Esophagus squamous epithelium (tissue), 4 donors: Measurements from ENCODE around the gene OR51B4.
"Not testable (repeated sequence)": the region's sequence is repeated elsewhere in the genome, so short reads cannot be mapped to it uniquely, and the experiment has no call there.

Experiments used
- POLR2A ChIP-seq, 4 donors: fragments of 450-650 bp; IDR thresholded peaks; one replicate each; pipeline ENCODE4 v1.6.1; 2017; ENCODE audit warnings: antibody characterized with exemption in 4 of 4, mild to moderate bottlenecking in 4 of 4, moderate library complexity in 3 of 4
- TF ChIP-seq, protein P1 (sequence below), 6 experiments: fragments of 450-650 bp in 4 of 6; fragments of 200-600 bp in 2 of 6; sonication (generic) in 2 of 6; IDR thresholded peaks; one replicate each; pipeline ENCODE4 v1.5.1; 2016 to 2019; ENCODE audit warnings: antibody characterized with exemption in 6 of 6, mild to moderate bottlenecking in 4 of 6, moderate library complexity in 4 of 6

DNA sequence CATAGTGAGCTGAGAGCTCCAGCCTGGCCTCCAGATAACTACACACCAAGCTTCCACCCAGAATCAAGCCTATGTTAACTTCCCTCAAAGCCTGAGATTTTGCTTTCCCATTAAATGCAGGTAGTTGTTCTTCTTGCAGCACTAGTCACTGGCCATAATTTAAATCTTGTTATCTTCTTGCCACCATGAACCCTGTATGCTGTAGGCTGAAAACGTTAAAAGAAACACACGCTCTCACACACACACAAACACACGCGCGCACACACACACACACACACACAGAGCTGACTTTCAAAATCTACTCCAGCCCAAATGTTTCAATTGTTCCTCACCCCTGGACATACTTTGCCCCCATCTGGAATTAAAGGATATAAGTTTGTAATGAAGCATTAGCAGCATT, 48.3 kb downstream of the OR51B4 start:
- TF ChIP-seq, protein P1, sequence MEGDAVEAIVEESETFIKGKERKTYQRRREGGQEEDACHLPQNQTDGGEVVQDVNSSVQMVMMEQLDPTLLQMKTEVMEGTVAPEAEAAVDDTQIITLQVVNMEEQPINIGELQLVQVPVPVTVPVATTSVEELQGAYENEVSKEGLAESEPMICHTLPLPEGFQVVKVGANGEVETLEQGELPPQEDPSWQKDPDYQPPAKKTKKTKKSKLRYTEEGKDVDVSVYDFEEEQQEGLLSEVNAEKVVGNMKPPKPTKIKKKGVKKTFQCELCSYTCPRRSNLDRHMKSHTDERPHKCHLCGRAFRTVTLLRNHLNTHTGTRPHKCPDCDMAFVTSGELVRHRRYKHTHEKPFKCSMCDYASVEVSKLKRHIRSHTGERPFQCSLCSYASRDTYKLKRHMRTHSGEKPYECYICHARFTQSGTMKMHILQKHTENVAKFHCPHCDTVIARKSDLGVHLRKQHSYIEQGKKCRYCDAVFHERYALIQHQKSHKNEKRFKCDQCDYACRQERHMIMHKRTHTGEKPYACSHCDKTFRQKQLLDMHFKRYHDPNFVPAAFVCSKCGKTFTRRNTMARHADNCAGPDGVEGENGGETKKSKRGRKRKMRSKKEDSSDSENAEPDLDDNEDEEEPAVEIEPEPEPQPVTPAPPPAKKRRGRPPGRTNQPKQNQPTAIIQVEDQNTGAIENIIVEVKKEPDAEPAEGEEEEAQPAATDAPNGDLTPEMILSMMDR (IDR thresholded peaks at IDR 0.05) = not testable (repeated sequence)
- not testable (repeated sequence) for TF ChIP-seq POLR2A (IDR thresholded peaks at IDR 0.05)
